GM12872 (cell line): ENCODE measurements around the gene RHOU.

ENCODE experiments used
- CTCF ChIP-seq: IDR thresholded peaks from 3 replicates; pipeline ENCODE4 v1.5.1; 2011; ENCODE audit warnings: low read depth, mild to moderate bottlenecking, low read length, moderate library complexity; ENCODE audit not compliant: insufficient read depth

Gene RHOU

GRCh38 chr1:228697207-228698016, 37.9 kb upstream of the RHOU start:
- no peak for TF ChIP-seq CTCF

- TF ChIP-seq CTCF: no peak
These were observed 37.3 kb upstream of the RHOU start for GRCh38 chr1:228698017-228698329.

GRCh38 chr1:228702433-228702832, 32.8 kb upstream of the RHOU start:
- TF ChIP-seq CTCF: no peak

GRCh38 chr1:228706305-228706704, 29.0 kb upstream of the RHOU start:
- TF ChIP-seq CTCF: no peak

- TF ChIP-seq CTCF: no peak
These were observed 18.2 kb upstream of the RHOU start for GRCh38 chr1:228717081-228717480.

GRCh38 chr1:228721407-228721806, 13.9 kb upstream of the RHOU start:
- TF ChIP-seq CTCF: no peak

- TF ChIP-seq CTCF: no peak
These were observed 12.0 kb upstream of the RHOU start for GRCh38 chr1:228723287-228723686.
